Stomach (tissue), 9 donors: ENCODE measurements around the gene RRP1. TPM values are rescaled to one million over a fixed set of nuclear protein-coding genes. Genes with fewer than 3 reads are reported as not detected.

Experiments
- DNase-seq, 2 donors: peaks; one replicate each; pipeline versions ENCODE4 v3.0.0 to v3.0.0-alpha.2; 2013 to 2019
- H3K27ac ChIP-seq, 5 donors: fragments of 200-600 bp in 4 of 5; sonication (generic) in 4 of 5; one replicate each; pipeline ENCODE4 v1.5.1; 2013 to 2019; ENCODE audit warnings: mild to moderate bottlenecking in 1 of 5, moderate library complexity in 1 of 5
- H3K27me3 ChIP-seq, 3 donors: fragments of 200-600 bp; sonication (generic); one replicate each; pipeline ENCODE4 v1.5.1; 2017 to 2019; ENCODE audit warnings: mixed run types in 1 of 3
- H3K36me3 ChIP-seq, 4 donors: fragments of 200-600 bp; sonication (generic); 1 replicate in 3 of 4; 2 replicates in 1 of 4; pipeline ENCODE4 v1.5.1; 2016 to 2019
- H3K4me1 ChIP-seq, 4 donors: fragments of 200-600 bp; sonication (generic); one replicate each; pipeline ENCODE4 v1.5.1; 2016 to 2019
- H3K4me3 ChIP-seq, 4 donors: fragments of 200-600 bp; sonication (generic) in 3 of 4; one replicate each; pipeline ENCODE4 v1.5.1; 2016 to 2019; ENCODE audit warnings: mild to moderate bottlenecking in 1 of 4
- H3K9me3 ChIP-seq, 4 donors: fragments of 200-600 bp; sonication (generic); one replicate each; pipeline ENCODE4 v1.5.1; 2016 to 2019
- CTCF ChIP-seq, 7 experiments: fragments of 450-650 bp in 4 of 7; fragments of 200-600 bp in 3 of 7; sonication (generic) in 3 of 7; IDR thresholded peaks; one replicate each; pipeline ENCODE4 v1.5.1; 2016 to 2019; ENCODE audit warnings: antibody characterized with exemption in 7 of 7, control low read depth in 2 of 7, mild to moderate bottlenecking in 1 of 7
- EP300 ChIP-seq: sonication (generic); formaldehyde crosslinking; IDR thresholded peaks from one replicate; pipeline ENCODE4 v1.6.1; 2017; ENCODE audit warnings: antibody characterized with exemption
- POLR2A ChIP-seq, 4 donors: fragments of 450-650 bp; IDR thresholded peaks; one replicate each; pipeline ENCODE4 v1.6.1; 2016; ENCODE audit warnings: antibody characterized with exemption in 4 of 4, control low read depth in 2 of 4, mild to moderate bottlenecking in 1 of 4, moderate library complexity in 1 of 4
- POLR2AphosphoS5 ChIP-seq, 3 donors: sonication (generic); formaldehyde crosslinking; IDR thresholded peaks; one replicate each; pipeline ENCODE4 v1.6.1; 2016; ENCODE audit warnings: antibody characterized with exemption in 3 of 3
- WGBS, 5 donors: extraction: QIAGEN DNeasy Blood & Tissue Kit in 3 of 5; methylation state at CpG; one replicate each; pipeline versions ENCODE4 v1.1.5 to v1.1.7; 2013 to 2018; 5-methylcytosine and 5-hydroxymethylcytosine counted together
- intact Hi-C: fragments of 100-400 bp; cut with DNase I; formaldehyde crosslinking; loops from one replicate; pipeline ENCODE4 v1.15.1; 2023; ENCODE audit warnings: low total_unique reads
- polyA plus RNA-seq, 3 donors: library from polyadenylated mRNA; stranded (reverse); fragments of 200-250 nt; gene quantifications; one replicate each; pipeline ENCODE4 v1.2.3, GENCODE V29; 2013
- total RNA-seq, 5 donors: library from RNA; depleted of rRNA; stranded (reverse); fragments of >200 nt; gene quantifications; one replicate each; pipeline versions ENCODE4 v1.1.0 to v1.2.3, GENCODE V29; 2014 to 2016
- donor health status: healthy with polysubstance abuse.
- donor health status: Bipolar disorder and iron deficiency.
- donor health status: healthy.

Gene RRP1
- total and polyA plus RNA-seq, 8 donors = 10.6 to 25.6 (median 16.4) TPM

- Histone ChIP-seq H3K9me3 (no peaks in the 10 kb centered on the region), H3K4me3 (no peak overlapping the region), H3K27me3 (no peaks in the 10 kb centered on the region), H3K27ac (peak overlapping the region in 1 of 5 donors; percentile 59), H3K4me1 (peaks cover 0 to 20% (median 10%) of the 10 kb centered on the region in 4 donors), H3K36me3 (peaks cover 22 to 81% (median 62%) of the 10 kb centered on the region in 4 donors)
- DNase-seq = peak in 1 of 2 donors; percentile 68
- intact Hi-C loops = no loop called here
- TF ChIP-seq POLR2A (IDR thresholded peaks at IDR 0.05) = no peak
- TF ChIP-seq CTCF (IDR thresholded peaks at IDR 0.05) = no peak
- no peak for TF ChIP-seq POLR2AphosphoS5 (IDR thresholded peaks at IDR 0.05)
- no peak for TF ChIP-seq EP300
- 58 to 84% (median 81%) methylated on average over 13 to 22 of the region's 28 CpGs for whole genome bisulfite sequencing, 5 donors
Observed at GRCh38 chr21:43741423-43742096, 47.8 kb upstream of the RRP1 start.

GRCh38 chr21:43743947-43744346 lies 45.4 kb upstream of the RRP1 start:
- 87 to 95% (median 93%) methylated on average over 3 to 8 of the region's 8 CpGs for WGBS, 5 donors
- no peak for DNase-seq
- no peak overlapping the region for H3K27ac ChIP-seq
- H3K27me3 ChIP-seq = no peaks in the 10 kb centered on the region
- intact Hi-C loops = no loop called here
- no peaks in the 10 kb centered on the region for H3K9me3 ChIP-seq
- peaks cover 36 to 81% (median 72%) of the 10 kb centered on the region in 4 donors for H3K36me3 ChIP-seq
- no peak overlapping the region for H3K4me3 ChIP-seq
- peaks cover 0 to 9% (median 6%) of the 10 kb centered on the region in 4 donors for H3K4me1 ChIP-seq
- TF ChIP-seq EP300 = no peak
- no peak for TF ChIP-seq POLR2AphosphoS5 (IDR thresholded peaks at IDR 0.05)
- no peak for TF ChIP-seq CTCF (IDR thresholded peaks at IDR 0.05)
- no peak for TF ChIP-seq POLR2A (IDR thresholded peaks at IDR 0.05)

- no peak for DNase-seq
- Histone ChIP-seq H3K4me3 (no peak overlapping the region), H3K36me3 (peaks cover 40 to 86% (median 79%) of the 10 kb centered on the region in 4 donors), H3K4me1 (peaks cover 0 to 9% (median 6%) of the 10 kb centered on the region in 4 donors), H3K27me3 (no peaks in the 10 kb centered on the region), H3K9me3 (no peaks in the 10 kb centered on the region), H3K27ac (no peak overlapping the region)
- TF ChIP-seq CTCF (IDR thresholded peaks at IDR 0.05) (no peak), EP300 (no peak), POLR2AphosphoS5 (IDR thresholded peaks at IDR 0.05) (no peak), POLR2A (IDR thresholded peaks at IDR 0.05) (no peak)
- 94 to 98% (median 97%) methylated on average over 18 of the region's 18 CpGs for WGBS, 5 donors
- intact Hi-C loops = no loop called here
Observed at GRCh38 chr21:43744725-43745124, 44.7 kb upstream of the RRP1 start.

GRCh38 chr21:43745772-43746517 lies 43.4 kb upstream of the RRP1 start:
- no peak for TF ChIP-seq POLR2A (IDR thresholded peaks at IDR 0.05)
- TF ChIP-seq POLR2AphosphoS5 (IDR thresholded peaks at IDR 0.05) = no peak
- no peak for TF ChIP-seq CTCF (IDR thresholded peaks at IDR 0.05)
- no peak for TF ChIP-seq EP300
- Histone ChIP-seq H3K9me3 (no peaks in the 10 kb centered on the region), H3K4me1 (peaks cover 0 to 4% (median 0%) of the 10 kb centered on the region in 4 donors), H3K4me3 (no peak overlapping the region), H3K27me3 (no peaks in the 10 kb centered on the region), H3K36me3 (peaks cover 42 to 93% (median 92%) of the 10 kb centered on the region in 4 donors), H3K27ac (no peak overlapping the region)
- 88 to 91% (median 90%) methylated on average over 16 of the region's 16 CpGs for WGBS, 5 donors
- no peak for DNase-seq
- intact Hi-C loops = no loop called here
